Endothelial cell of umbilical vein (primary cell): Measurements from ENCODE around the gene GNG8.

Experiments
- CTCF ChIP-seq, 2 donors: IDR thresholded peaks; 1 replicate in 1 of 2; 2 replicates in 1 of 2; pipeline ENCODE4 v1.5.1; 2011; ENCODE audit warnings: low read length in 2 of 2, mild to moderate bottlenecking in 2 of 2, moderate library complexity in 2 of 2, control low read depth in 1 of 2, inconsistent platforms in 1 of 2, low read depth in 1 of 2; ENCODE audit not compliant: insufficient read depth in 1 of 2; ENCODE audit errors: extremely low read depth in 1 of 2
- EZH2 ChIP-seq: IDR thresholded peaks from 2 replicates; pipeline ENCODE4 v1.6.1; 2012; ENCODE audit warnings: borderline replicate concordance, low read depth, mild to moderate bottlenecking, moderate library complexity, low read length, inconsistent platforms; ENCODE audit not compliant: severe bottlenecking
- FOS ChIP-seq: IDR thresholded peaks from 2 replicates; pipeline ENCODE4 v1.6.1; 2011; ENCODE audit warnings: mild to moderate bottlenecking, low read length, moderate library complexity, borderline replicate concordance; ENCODE audit not compliant: insufficient read depth
- GATA2 ChIP-seq: IDR thresholded peaks from 2 replicates; pipeline ENCODE4 v1.7.0; 2011; ENCODE audit warnings: low read depth, mild to moderate bottlenecking, moderate library complexity, mixed read lengths, low read length; ENCODE audit not compliant: insufficient read length, insufficient read depth
- MAX ChIP-seq: IDR thresholded peaks from 2 replicates; pipeline ENCODE4 v1.6.1; 2011; ENCODE audit not compliant: insufficient read depth, insufficient read length
- POLR2A ChIP-seq: IDR thresholded peaks from 2 replicates; pipeline ENCODE4 v1.6.1; 2012; ENCODE audit warnings: low read depth, mild to moderate bottlenecking, control low read depth, low read length
- POLR2AphosphoS5 ChIP-seq: IDR thresholded peaks from 2 replicates; pipeline ENCODE4 v1.6.1; 2012; ENCODE audit warnings: low read depth, mild to moderate bottlenecking, control low read depth, low read length, moderate library complexity; ENCODE audit not compliant: insufficient read depth

- TF ChIP-seq CTCF (IDR thresholded peaks at IDR 0.05; ENCODE audit: extremely low read depth in 1 of 2, insufficient read depth in 1 of 2, low read depth in 1 of 2, low read length in 2 of 2) (no peak), POLR2AphosphoS5 (no peak), MAX (no peak), EZH2 (no peak), POLR2A (no peak), FOS (no peak), GATA2 (no peak)
These were observed 49.2 kb upstream of the GNG8 start for GRCh38 chr19:46685189-46685588.
